GM06990 (cell line): Measurements from ENCODE around the gene CST4.
A peak's percentile ranks its signal among the peaks of the same experiment; 100 is the strongest.

Experiments
- DNase-seq: peaks from one replicate; pipeline ENCODE4 v3.0.0-alpha.2; 2011; ENCODE audit not compliant: insufficient read length; ENCODE audit errors: extremely low read depth
- H3K27me3 ChIP-seq: replicated peaks from 2 replicates; pipeline ENCODE4 v1.6.0; 2011; ENCODE audit warnings: low read length; ENCODE audit not compliant: control insufficient read depth, insufficient read depth
- H3K36me3 ChIP-seq: 2 replicates; pipeline ENCODE4 v1.5.1; 2011; ENCODE audit warnings: low read length; ENCODE audit not compliant: control insufficient read depth, insufficient read depth
- H3K4me3 ChIP-seq: replicated peaks from 2 replicates; pipeline ENCODE4 v1.5.1; 2011; ENCODE audit warnings: low read depth, mild to moderate bottlenecking, control low read depth, low read length
- TF ChIP-seq, protein P1 (sequence below): IDR thresholded peaks from 2 replicates; pipeline ENCODE4 v1.5.1; 2011; ENCODE audit warnings: low read length, control low read depth, mild to moderate bottlenecking, inconsistent platforms; ENCODE audit not compliant: insufficient read depth, poor library complexity, severe bottlenecking

The CST4 gene

DNA sequence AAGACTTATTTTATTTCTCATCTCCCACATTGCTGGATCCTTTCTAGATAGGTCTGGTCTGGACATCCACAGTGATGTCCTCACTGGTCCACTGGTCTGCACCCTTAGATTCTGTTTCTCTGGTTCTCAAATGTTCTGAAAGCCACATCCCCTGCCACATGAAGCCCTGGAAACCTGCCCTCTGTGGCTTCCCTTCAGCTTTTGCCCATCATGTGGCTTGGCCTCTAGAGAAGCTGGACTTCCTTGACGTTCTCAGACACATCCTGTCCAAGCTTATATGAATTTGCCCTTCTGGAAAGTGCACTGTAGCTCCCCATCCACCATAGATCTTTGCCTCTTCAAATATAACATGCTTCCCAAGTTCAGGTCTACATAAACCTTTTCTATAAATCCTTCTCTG lies 18.5 kb downstream of the CST4 start:
- Histone ChIP-seq H3K27me3 (no peaks in the 10 kb centered on the region; the same call in 1 of the 2 replicates), H3K36me3 (no peaks in the 10 kb centered on the region), H3K4me3 (no peak overlapping the region)
- TF ChIP-seq, protein P1, sequence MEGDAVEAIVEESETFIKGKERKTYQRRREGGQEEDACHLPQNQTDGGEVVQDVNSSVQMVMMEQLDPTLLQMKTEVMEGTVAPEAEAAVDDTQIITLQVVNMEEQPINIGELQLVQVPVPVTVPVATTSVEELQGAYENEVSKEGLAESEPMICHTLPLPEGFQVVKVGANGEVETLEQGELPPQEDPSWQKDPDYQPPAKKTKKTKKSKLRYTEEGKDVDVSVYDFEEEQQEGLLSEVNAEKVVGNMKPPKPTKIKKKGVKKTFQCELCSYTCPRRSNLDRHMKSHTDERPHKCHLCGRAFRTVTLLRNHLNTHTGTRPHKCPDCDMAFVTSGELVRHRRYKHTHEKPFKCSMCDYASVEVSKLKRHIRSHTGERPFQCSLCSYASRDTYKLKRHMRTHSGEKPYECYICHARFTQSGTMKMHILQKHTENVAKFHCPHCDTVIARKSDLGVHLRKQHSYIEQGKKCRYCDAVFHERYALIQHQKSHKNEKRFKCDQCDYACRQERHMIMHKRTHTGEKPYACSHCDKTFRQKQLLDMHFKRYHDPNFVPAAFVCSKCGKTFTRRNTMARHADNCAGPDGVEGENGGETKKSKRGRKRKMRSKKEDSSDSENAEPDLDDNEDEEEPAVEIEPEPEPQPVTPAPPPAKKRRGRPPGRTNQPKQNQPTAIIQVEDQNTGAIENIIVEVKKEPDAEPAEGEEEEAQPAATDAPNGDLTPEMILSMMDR = no peak
- no peak for DNase-seq

DNA sequence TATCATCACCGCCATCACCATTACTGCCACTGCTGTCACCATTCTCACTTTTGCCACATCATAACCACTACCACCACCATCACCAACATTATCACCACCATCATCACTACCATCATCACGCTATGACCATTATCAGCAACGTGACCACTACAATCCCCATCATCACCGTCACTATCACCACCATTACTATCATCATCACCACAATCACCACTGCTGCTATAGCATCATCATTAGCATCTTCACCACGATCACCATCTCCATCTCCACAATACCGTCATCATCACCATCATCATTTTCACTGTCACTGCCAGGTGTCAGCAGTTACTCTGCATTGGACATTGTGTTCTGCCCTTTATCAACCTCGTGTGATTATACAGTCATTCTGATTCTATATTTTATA lies 19.0 kb downstream of the CST4 start:
- Histone ChIP-seq H3K27me3 (no peaks in the 10 kb centered on the region; the same call in 1 of the 2 replicates), H3K4me3 (no peak overlapping the region), H3K36me3 (no peaks in the 10 kb centered on the region)
- TF ChIP-seq, protein P1 = no peak
- DNase-seq = no peak

DNA sequence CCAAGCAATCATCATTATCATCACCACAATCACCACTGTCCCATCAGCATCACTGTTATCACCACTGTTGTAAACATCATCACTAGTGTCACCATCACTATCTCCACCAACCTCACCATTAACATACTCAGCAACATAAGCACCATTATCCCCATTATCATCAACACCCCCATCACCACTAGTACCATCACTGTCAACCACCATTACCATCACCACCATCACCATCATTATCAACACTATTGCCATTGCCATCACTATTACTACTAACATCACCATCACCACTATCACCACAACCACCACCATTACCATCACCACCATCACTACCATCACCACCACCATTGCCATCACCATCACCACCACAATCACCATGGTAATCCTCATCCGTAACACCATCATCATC lies 19.5 kb downstream of the CST4 start:
- Histone ChIP-seq H3K36me3 (no peaks in the 10 kb centered on the region), H3K4me3 (no peak overlapping the region), H3K27me3 (no peaks in the 10 kb centered on the region; the same call in 1 of the 2 replicates)
- no peak for DNase-seq
- TF ChIP-seq, protein P1 = no peak

DNA sequence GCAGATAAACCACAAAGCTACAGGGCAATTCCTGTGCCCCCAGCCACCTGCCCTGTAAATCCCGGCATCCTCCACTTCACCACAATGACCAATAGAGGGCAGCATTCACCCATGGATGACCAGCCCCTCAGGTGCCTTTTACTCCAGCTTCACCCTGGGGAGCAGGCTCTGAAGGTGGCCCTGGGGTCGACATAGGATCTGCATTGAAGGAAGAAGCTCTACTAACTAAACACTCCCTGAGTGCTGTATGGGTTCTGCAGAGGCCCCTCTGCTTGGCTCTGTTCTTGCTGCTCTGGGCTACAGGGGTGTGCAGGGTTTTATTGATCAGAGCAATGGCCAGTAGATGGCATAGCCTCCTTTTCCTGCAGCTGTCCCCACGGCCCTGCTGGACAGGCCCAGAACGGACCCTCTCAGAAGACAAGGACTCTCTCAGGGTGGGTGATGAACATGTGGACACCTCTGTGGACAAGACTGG lies 20.3 kb downstream of the CST4 start:
- DNase-seq = no peak
- TF ChIP-seq, protein P1 = peak; percentile 69

DNA sequence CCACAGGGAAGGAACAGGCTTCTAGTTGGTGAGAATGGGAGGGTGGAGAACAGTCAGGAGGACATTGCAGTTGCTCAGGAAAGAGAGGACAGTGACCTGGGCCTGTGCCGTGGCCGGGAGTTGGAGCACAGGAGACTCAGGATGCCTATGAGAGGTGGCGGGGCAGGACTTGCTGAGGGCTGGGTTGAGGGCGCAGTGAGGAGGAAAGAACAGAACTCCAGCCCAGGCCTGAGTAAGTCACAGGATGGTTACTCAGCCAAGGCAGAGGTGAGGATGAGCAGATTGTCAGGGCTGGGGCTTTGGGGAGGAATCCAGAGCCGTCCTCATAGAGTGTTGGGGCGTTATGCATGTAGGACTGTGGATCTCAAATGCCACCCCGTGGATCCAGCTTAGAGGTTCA lies 21.2 kb downstream of the CST4 start:
- H3K36me3 ChIP-seq = no peaks in the 10 kb centered on the region
- DNase-seq = no peak
- TF ChIP-seq, protein P1 = no peak

More for the DNA sequence above, 20.3 kb downstream of the CST4 start:
- no peaks in the 10 kb centered on the region for H3K36me3 ChIP-seq
- H3K27me3 ChIP-seq = no peaks in the 10 kb centered on the region; the same call in 1 of the 2 replicates
- H3K4me3 ChIP-seq = no peak overlapping the region

DNA sequence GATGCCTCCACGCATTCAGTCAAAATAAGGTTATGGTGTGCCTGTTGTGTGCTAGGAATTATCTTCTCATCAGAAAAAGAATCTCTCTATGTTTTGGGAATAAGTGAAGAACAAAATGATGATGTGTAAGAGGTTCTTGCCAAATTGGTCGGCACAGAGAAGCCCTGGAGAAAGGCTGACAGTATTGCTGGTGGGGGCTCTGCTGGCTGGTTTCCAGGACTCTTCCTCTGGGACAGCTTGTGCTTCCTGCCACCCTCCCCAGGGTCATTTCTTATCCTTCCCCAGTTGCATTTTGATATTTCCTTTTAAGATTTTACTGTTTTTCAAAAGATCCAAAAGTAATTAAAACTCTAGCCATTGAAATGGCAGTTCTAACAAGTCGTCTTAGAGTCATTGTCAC lies 22.1 kb downstream of the CST4 start:
- Histone ChIP-seq H3K4me3 (no peak overlapping the region), H3K27me3 (no peaks in the 10 kb centered on the region; the same call in 1 of the 2 replicates), H3K36me3 (no peaks in the 10 kb centered on the region)
- TF ChIP-seq, protein P1 = no peak
- DNase-seq = no peak

More for the DNA sequence above, 21.2 kb downstream of the CST4 start:
- Histone ChIP-seq H3K27me3 (no peaks in the 10 kb centered on the region; the same call in 1 of the 2 replicates), H3K4me3 (no peak overlapping the region)
